BJ (cell line): Measurements from ENCODE around the gene PPP1R1C. TPM values are rescaled to one million over a fixed set of nuclear protein-coding genes. Genes with fewer than 3 reads are reported as not detected.
"Not testable (repeated sequence)": the region's sequence is repeated elsewhere in the genome, so short reads cannot be mapped to it uniquely, and the experiment has no call there.

Experiments used
- CTCF ChIA-PET: fragments of 350-600 bp; formaldehyde crosslinking; extraction: SDS; loops from one replicate; lab custom pipeline; 2021; ENCODE audit warnings: antibody characterized with exemption, inconsistent platforms; lab: Yijun Ruan, JAX
- POLR2A ChIA-PET: fragments of 300-600 bp; sonication (Branson Sonifier 250); formaldehyde crosslinking; extraction: SDS; loops from one replicate; lab custom pipeline; 2021; ENCODE audit warnings: antibody characterized with exemption; lab: Charles Lee
- DNase-seq: peaks from one replicate; pipeline ENCODE4 v3.0.0-alpha.2; 2011; ENCODE audit warnings: low read depth
- H3K27me3 ChIP-seq: 2 replicates; pipeline ENCODE4 v1.6.0; 2011; ENCODE audit warnings: low read length; ENCODE audit not compliant: control insufficient read depth, insufficient read depth
- H3K36me3 ChIP-seq: 2 replicates; pipeline ENCODE4 v1.5.1; 2011; ENCODE audit warnings: low read length; ENCODE audit not compliant: control insufficient read depth, insufficient read depth
- H3K4me3 ChIP-seq: 2 replicates; pipeline ENCODE4 v1.5.1; 2011; ENCODE audit warnings: low read depth, mild to moderate bottlenecking, control low read depth, low read length
- CTCF ChIP-seq: IDR thresholded peaks from 2 replicates; pipeline ENCODE4 v1.5.1; 2011; ENCODE audit warnings: low read depth, mild to moderate bottlenecking, control low read depth, inconsistent platforms, low read length, moderate library complexity; ENCODE audit not compliant: insufficient read depth
- polyA plus RNA-seq: library from polyadenylated mRNA; depleted of rRNA; stranded (reverse); fragments of >200 nt; gene quantifications from 2 replicates; pipeline ENCODE4 v1.2.3, GENCODE V29; 2011

The PPP1R1C gene
- polyA plus RNA-seq, 1 experiment: 0.21 TPM

- no peak for TF ChIP-seq CTCF
- ChIA-PET CTCF (interaction anchor here (0.6 to 1.6 kb wide), 2 partner anchors 12 to 120 kb away, joined by 4 to 6 read pairs; no protein-coding TSS in a partner anchor), POLR2A (no interaction called here)
- Histone ChIP-seq H3K4me3 (no peak overlapping the region), H3K36me3 (no peaks in the 10 kb centered on the region), H3K27me3 (no peaks in the 10 kb centered on the region)
- no peak for DNase-seq
Observed at GRCh38 chr2:181957668-181958067, 28.0 kb upstream of the PPP1R1C start.

- no peaks in the 10 kb centered on the region for H3K36me3 ChIP-seq
- DNase-seq: no peak
Observed at GRCh38 chr2:181958726-181959125, 26.9 kb upstream of the PPP1R1C start.

GRCh38 chr2:181959508-181959907 lies 26.1 kb upstream of the PPP1R1C start:
- DNase-seq: no peak
- ChIA-PET CTCF (interaction anchor here (0.9 to 1.0 kb wide), 2 partner anchors 10 to 118 kb away, joined by 3 read pairs; no protein-coding TSS in a partner anchor), POLR2A (no interaction called here)
- Histone ChIP-seq H3K4me3 (no peak overlapping the region), H3K27me3 (no peaks in the 10 kb centered on the region), H3K36me3 (no peaks in the 10 kb centered on the region)
- TF ChIP-seq CTCF: no peak

More at GRCh38 chr2:181958726-181959125, 26.9 kb upstream of the PPP1R1C start:
- no peak for TF ChIP-seq CTCF
- ChIA-PET POLR2A (no interaction called here), CTCF (interaction anchor here (0.9 to 1.0 kb wide), 2 partner anchors 10 to 119 kb away, joined by 3 read pairs; no protein-coding TSS in a partner anchor)
- H3K4me3 ChIP-seq: no peak overlapping the region
- no peaks in the 10 kb centered on the region for H3K27me3 ChIP-seq

GRCh38 chr2:181961167-181961566 lies 24.5 kb upstream of the PPP1R1C start:
- DNase-seq, H3K27me3 ChIP-seq, POLR2A ChIA-PET, H3K4me3 ChIP-seq, H3K36me3 ChIP-seq: not testable (repeated sequence)
- CTCF ChIA-PET: interaction anchor here (1.1 kb wide), 1 partner anchor 10 kb away, joined by 3 read pairs; no protein-coding TSS in a partner anchor

- CTCF ChIA-PET: interaction anchor here (1.1 to 1.9 kb wide), 2 partner anchors 9 to 11 kb away, joined by 3 to 7 read pairs; no protein-coding TSS in a partner anchor
- POLR2A ChIA-PET: no interaction called here
- TF ChIP-seq CTCF: no peak
Observed at GRCh38 chr2:181962142-181962541, 23.5 kb upstream of the PPP1R1C start.

GRCh38 chr2:181970160-181970794 lies 15.4 kb upstream of the PPP1R1C start:
- POLR2A ChIA-PET: no interaction called here
- no peak for TF ChIP-seq CTCF
- CTCF ChIA-PET: interaction anchor here (0.6 to 1.4 kb wide), 2 partner anchors 12 to 16 kb away, joined by 3 to 4 read pairs; no protein-coding TSS in a partner anchor

More at GRCh38 chr2:181962142-181962541, 23.5 kb upstream of the PPP1R1C start:
- Histone ChIP-seq H3K4me3 (no peak overlapping the region), H3K36me3 (no peaks in the 10 kb centered on the region), H3K27me3 (no peaks in the 10 kb centered on the region)
- no peak for DNase-seq

More at GRCh38 chr2:181970160-181970794, 15.4 kb upstream of the PPP1R1C start:
- Histone ChIP-seq H3K27me3 (no peaks in the 10 kb centered on the region), H3K36me3 (no peaks in the 10 kb centered on the region), H3K4me3 (no peak overlapping the region)
- DNase-seq: no peak
